Fibroblast of lung (primary cell): ENCODE data around the gene VASN. TPM values are rescaled to one million over a fixed set of nuclear protein-coding genes. Genes with fewer than 3 reads are reported as not detected.

Experiments
- DNase-seq, 2 donors: peaks; one replicate each; pipeline versions ENCODE4 v3.0.0 to v3.0.0-alpha.2; 2010; ENCODE audit warnings: low read depth in 2 of 2
- H2AFZ ChIP-seq: 2 replicates; pipeline ENCODE4 v1.5.1; 2012; ENCODE audit warnings: low read length, control low read depth, inconsistent platforms
- H3K27ac ChIP-seq: 2 replicates; pipeline ENCODE4 v1.5.1; 2011; ENCODE audit warnings: low read length, control low read depth; ENCODE audit not compliant: insufficient read depth
- H3K27me3 ChIP-seq: 2 replicates; pipeline ENCODE4 v1.5.1; 2011; ENCODE audit warnings: mild to moderate bottlenecking, low read length; ENCODE audit not compliant: control insufficient read depth, insufficient read depth
- H3K36me3 ChIP-seq: 2 replicates; pipeline ENCODE4 v1.5.1; 2011; ENCODE audit warnings: low read length; ENCODE audit not compliant: control insufficient read depth, insufficient read depth
- H3K4me1 ChIP-seq: 2 replicates; pipeline ENCODE4 v1.5.1; 2011; ENCODE audit warnings: low read length; ENCODE audit not compliant: control insufficient read depth, insufficient read depth; ENCODE audit errors: extremely low read depth
- H3K4me2 ChIP-seq: 2 replicates; pipeline ENCODE4 v1.5.1; 2011; ENCODE audit warnings: low read length, control low read depth; ENCODE audit not compliant: insufficient read depth; ENCODE audit errors: extremely low read depth
- H3K4me3 ChIP-seq, 4 experiments: fragments of 200-600 bp in 1 of 4; sonication (generic) in 1 of 4; replicated peaks in 1 of 4; 2 replicates each; pipeline ENCODE4 v1.5.1; 2011 to 2016; ENCODE audit warnings: low read length in 4 of 4, low read depth in 3 of 4, mild to moderate bottlenecking in 3 of 4, control low read depth in 2 of 4, inconsistent platforms in 1 of 4, mixed read lengths in 1 of 4; ENCODE audit not compliant: insufficient read depth in 1 of 4; ENCODE audit errors: control extremely low read depth in 1 of 4
- H3K79me2 ChIP-seq: 2 replicates; pipeline ENCODE4 v1.5.1; 2012; ENCODE audit warnings: mild to moderate bottlenecking, low read length, inconsistent platforms; ENCODE audit not compliant: control insufficient read depth, insufficient read depth
- H3K9ac ChIP-seq: 2 replicates; pipeline ENCODE4 v1.5.1; 2011; ENCODE audit warnings: mild to moderate bottlenecking, low read length, control low read depth; ENCODE audit not compliant: insufficient read depth
- H3K9me3 ChIP-seq: 2 replicates; pipeline ENCODE4 v1.5.1; 2012; ENCODE audit warnings: low read depth, low read length; ENCODE audit not compliant: control insufficient read depth, insufficient read depth
- H4K20me1 ChIP-seq: 2 replicates; pipeline ENCODE4 v1.5.1; 2011; ENCODE audit warnings: low read length; ENCODE audit not compliant: control insufficient read depth, insufficient read depth; ENCODE audit errors: extremely low read depth
- EZH2 ChIP-seq: IDR thresholded peaks from 2 replicates; pipeline ENCODE4 v1.5.1; 2012; ENCODE audit warnings: low read length, control low read depth, mild to moderate bottlenecking; ENCODE audit errors: missing control alignments
- polyA plus RNA-seq, 2 donors: library from polyadenylated mRNA; depleted of rRNA in 1 of 2; stranded (reverse) in 1 of 2; unstranded in 1 of 2; fragments of >200 nt; gene quantifications; 2 replicates each; pipeline ENCODE4 v1.2.1, GENCODE V29; 2011 to 2012; ENCODE audit warnings: missing spikeins in 1 of 2
- total RNA-seq: library from RNA; depleted of rRNA; stranded (reverse); fragments of >200 nt; gene quantifications from 2 replicates; pipeline ENCODE4 v1.2.1, GENCODE V29; 2014
- TF ChIP-seq, protein P1 (sequence below), 2 donors: IDR thresholded peaks in 1 of 2; conservative IDR thresholded peaks in 1 of 2; 1 replicate in 1 of 2; 2 replicates in 1 of 2; pipeline ENCODE4 v1.5.1; 2011 to 2012; ENCODE audit warnings: low read length in 2 of 2, control low read depth in 1 of 2, inconsistent platforms in 1 of 2, low read depth in 1 of 2, mild to moderate bottlenecking in 1 of 2

Gene VASN
- total and polyA plus RNA-seq, 2 donors (not counting 1 experiment from before 2014, with no cell fraction given) = 61.9 to 79.4 TPM

DNA sequence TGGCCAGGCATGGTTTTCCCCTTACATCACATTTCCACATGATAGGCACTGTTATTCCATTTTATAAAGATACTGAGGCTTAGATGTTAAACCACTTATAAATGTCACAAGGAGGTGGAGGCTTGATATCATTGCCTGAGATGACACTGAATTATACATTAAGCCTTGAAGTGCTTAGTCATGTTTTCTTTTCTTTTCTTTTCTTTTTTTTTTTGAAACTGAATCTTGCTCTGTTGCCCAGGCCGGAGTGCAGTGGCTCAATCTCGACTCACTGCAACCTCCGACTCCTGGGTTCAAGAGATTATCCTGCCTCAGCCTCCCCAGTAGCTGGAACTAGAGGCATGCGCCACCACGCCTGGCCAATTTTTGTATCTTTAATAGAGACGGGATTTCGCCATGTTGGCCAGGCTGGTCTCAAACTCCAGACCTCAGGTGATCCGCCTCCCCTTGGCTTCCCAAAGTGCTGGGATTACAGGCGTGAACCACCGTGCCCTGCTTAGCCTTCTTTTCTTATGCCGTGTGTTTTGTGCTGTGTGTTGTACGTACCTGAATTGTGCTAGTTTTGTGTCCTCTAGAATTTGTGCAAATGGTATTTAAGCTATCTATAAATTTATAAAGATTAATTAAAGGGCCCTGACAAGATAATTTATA is 55.2 kb downstream of the VASN start:
- H2AFZ ChIP-seq = no peak overlapping the region
- peak overlapping the region; percentile 92 for H3K27ac ChIP-seq
- H4K20me1 ChIP-seq = no peaks in the 10 kb centered on the region
- peak overlapping the region; percentile 75 to 94 (median 91) for H3K4me3 ChIP-seq
- H3K36me3 ChIP-seq = peaks cover 3% of the 10 kb centered on the region
- peaks cover 7% of the 10 kb centered on the region for H3K4me1 ChIP-seq
- H3K9ac ChIP-seq = no peak overlapping the region
- no peaks in the 10 kb centered on the region for H3K9me3 ChIP-seq
- TF ChIP-seq, protein P1, sequence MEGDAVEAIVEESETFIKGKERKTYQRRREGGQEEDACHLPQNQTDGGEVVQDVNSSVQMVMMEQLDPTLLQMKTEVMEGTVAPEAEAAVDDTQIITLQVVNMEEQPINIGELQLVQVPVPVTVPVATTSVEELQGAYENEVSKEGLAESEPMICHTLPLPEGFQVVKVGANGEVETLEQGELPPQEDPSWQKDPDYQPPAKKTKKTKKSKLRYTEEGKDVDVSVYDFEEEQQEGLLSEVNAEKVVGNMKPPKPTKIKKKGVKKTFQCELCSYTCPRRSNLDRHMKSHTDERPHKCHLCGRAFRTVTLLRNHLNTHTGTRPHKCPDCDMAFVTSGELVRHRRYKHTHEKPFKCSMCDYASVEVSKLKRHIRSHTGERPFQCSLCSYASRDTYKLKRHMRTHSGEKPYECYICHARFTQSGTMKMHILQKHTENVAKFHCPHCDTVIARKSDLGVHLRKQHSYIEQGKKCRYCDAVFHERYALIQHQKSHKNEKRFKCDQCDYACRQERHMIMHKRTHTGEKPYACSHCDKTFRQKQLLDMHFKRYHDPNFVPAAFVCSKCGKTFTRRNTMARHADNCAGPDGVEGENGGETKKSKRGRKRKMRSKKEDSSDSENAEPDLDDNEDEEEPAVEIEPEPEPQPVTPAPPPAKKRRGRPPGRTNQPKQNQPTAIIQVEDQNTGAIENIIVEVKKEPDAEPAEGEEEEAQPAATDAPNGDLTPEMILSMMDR (conservative IDR thresholded peaks at IDR 0.05 in 1 of 2, IDR thresholded peaks at IDR 0.05 in 1 of 2; ENCODE audit: low read depth in 1 of 2, low read length in 2 of 2) = no peak
- TF ChIP-seq EZH2 = no peak
- peaks cover 40% of the 10 kb centered on the region for H3K79me2 ChIP-seq
- H3K4me2 ChIP-seq = peak overlapping the region; percentile 54
- DNase-seq = no peak
- no peaks in the 10 kb centered on the region for H3K27me3 ChIP-seq

DNA sequence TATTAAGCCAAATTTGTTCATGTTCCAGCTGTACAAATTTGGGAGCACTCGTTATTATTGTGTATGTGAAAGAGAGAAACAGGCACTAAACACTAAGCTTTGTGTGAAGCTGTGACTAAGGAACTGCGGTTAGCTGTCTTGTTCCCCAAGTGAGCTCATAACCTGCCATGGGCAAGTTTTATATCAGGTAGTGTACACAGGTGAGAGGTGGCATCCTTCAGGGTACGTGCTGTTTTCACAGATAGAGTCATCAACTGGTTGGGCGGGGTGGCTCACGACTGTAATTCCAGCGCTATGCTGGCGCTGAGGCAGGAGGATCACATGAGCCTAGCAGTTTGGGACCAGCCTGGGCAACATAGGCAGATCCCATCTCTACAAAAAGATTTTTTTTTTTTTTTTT is 56.9 kb downstream of the VASN start:
- H3K9me3 ChIP-seq = no peaks in the 10 kb centered on the region
- TF ChIP-seq, protein P1 (conservative IDR thresholded peaks at IDR 0.05 in 1 of 2, IDR thresholded peaks at IDR 0.05 in 1 of 2; ENCODE audit: low read depth in 1 of 2, low read length in 2 of 2) = no peak
- no peak for TF ChIP-seq EZH2
- H2AFZ ChIP-seq = no peak overlapping the region
- H3K79me2 ChIP-seq = peaks cover 40% of the 10 kb centered on the region
- no peak overlapping the region for H3K27ac ChIP-seq
- H3K27me3 ChIP-seq = no peaks in the 10 kb centered on the region
- H3K4me3 ChIP-seq = no peak overlapping the region
- peaks cover 3% of the 10 kb centered on the region for H3K36me3 ChIP-seq
- H3K4me2 ChIP-seq = no peak overlapping the region
- DNase-seq = no peak
- H3K4me1 ChIP-seq = peaks cover 7% of the 10 kb centered on the region
- no peak overlapping the region for H3K9ac ChIP-seq
- no peaks in the 10 kb centered on the region for H4K20me1 ChIP-seq

DNA sequence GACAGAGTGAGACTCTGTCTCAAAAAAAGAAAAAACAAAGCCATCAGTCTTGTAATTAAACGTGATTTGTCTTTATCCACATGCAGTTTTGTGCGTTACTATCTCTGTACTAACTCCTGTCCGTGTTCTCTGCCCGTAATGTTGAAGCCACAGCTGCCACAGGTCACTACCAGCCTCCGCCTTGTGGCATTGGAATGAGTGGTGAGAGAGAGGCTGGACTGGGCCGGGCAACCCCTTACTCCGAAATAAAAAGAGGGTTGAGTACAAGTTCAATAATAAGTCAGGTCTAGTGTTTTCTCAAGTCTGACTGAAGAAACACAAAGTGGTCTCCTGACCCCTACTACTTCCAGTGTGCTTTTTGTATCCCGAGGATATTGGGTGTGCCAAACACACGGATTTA is 59.4 kb downstream of the VASN start:
- no peak overlapping the region for H3K4me2 ChIP-seq
- no peaks in the 10 kb centered on the region for H3K9me3 ChIP-seq
- H3K79me2 ChIP-seq = peaks cover 36% of the 10 kb centered on the region
- no peaks in the 10 kb centered on the region for H3K27me3 ChIP-seq
- H3K36me3 ChIP-seq = peaks cover 5% of the 10 kb centered on the region
- peaks cover 5% of the 10 kb centered on the region for H3K4me1 ChIP-seq
- DNase-seq = no peak
- H3K27ac ChIP-seq = no peak overlapping the region
- TF ChIP-seq, protein P1 (conservative IDR thresholded peaks at IDR 0.05 in 1 of 2, IDR thresholded peaks at IDR 0.05 in 1 of 2; ENCODE audit: low read depth in 1 of 2, low read length in 2 of 2) = no peak
- no peak for TF ChIP-seq EZH2
- no peak overlapping the region for H2AFZ ChIP-seq
- H3K4me3 ChIP-seq = no peak overlapping the region
- no peaks in the 10 kb centered on the region for H4K20me1 ChIP-seq
- no peak overlapping the region for H3K9ac ChIP-seq

Other genes starting within 250 kb of the VASN start
- gene SRL, start 129.8 kb upstream of the VASN start, total RNA-seq = under 0.01 and 0.17 TPM in 2 replicates
- 0.07 TPM in 2 replicates for gene SRL, start 129.8 kb upstream of the VASN start, polyA plus RNA-seq
- 8.2 and 8.9 TPM in 2 replicates for gene TFAP4, start 98.8 kb upstream of the VASN start, total RNA-seq
- 3.5 and 6.6 TPM in 2 replicates for gene TFAP4, start 98.8 kb upstream of the VASN start, polyA plus RNA-seq
- 2.6 and 4.0 TPM in 2 replicates for gene GLIS2, start 55.8 kb upstream of the VASN start, total RNA-seq
- 5.6 and 6.0 TPM in 2 replicates for gene GLIS2, start 55.8 kb upstream of the VASN start, polyA plus RNA-seq
- 24.4 and 34.3 TPM in 2 replicates for gene PAM16, start 20.5 kb upstream of the VASN start, total RNA-seq
- 14.8 and 19.9 TPM in 2 replicates for gene PAM16, start 20.5 kb upstream of the VASN start, polyA plus RNA-seq
- gene CORO7, start 44.7 kb downstream of the VASN start, total RNA-seq = 5.4 and 11.1 TPM in 2 replicates
- 5.6 and 6.1 TPM in 2 replicates for gene CORO7, start 44.7 kb downstream of the VASN start, polyA plus RNA-seq
- gene DNAJA3, start 54.0 kb downstream of the VASN start, total RNA-seq = 59.8 and 66.1 TPM in 2 replicates
- gene DNAJA3, start 54.0 kb downstream of the VASN start, polyA plus RNA-seq = 27.8 and 39.8 TPM in 2 replicates
- gene NMRAL1, start 102.8 kb downstream of the VASN start, total RNA-seq = 71.7 and 73.5 TPM in 2 replicates
- 33.6 and 42.0 TPM in 2 replicates for gene NMRAL1, start 102.8 kb downstream of the VASN start, polyA plus RNA-seq
- 40.0 and 40.6 TPM in 2 replicates for gene HMOX2, start 104.5 kb downstream of the VASN start, total RNA-seq
- gene HMOX2, start 104.5 kb downstream of the VASN start, polyA plus RNA-seq = 45.7 and 54.7 TPM in 2 replicates
- 4.9 and 12.2 TPM in 2 replicates for gene CDIP1, start 166.9 kb downstream of the VASN start, total RNA-seq
- gene CDIP1, start 166.9 kb downstream of the VASN start, polyA plus RNA-seq = 6.3 and 11.7 TPM in 2 replicates
- gene C16orf96, start 184.5 kb downstream of the VASN start, total RNA-seq = under 0.01 TPM in 2 replicates
- gene C16orf96, start 184.5 kb downstream of the VASN start, polyA plus RNA-seq = 0.01 TPM in 1 of 2 replicates, not detected in the other
- 3.6 and 4.4 TPM in 2 replicates for gene UBALD1, start 243.0 kb downstream of the VASN start, total RNA-seq
- 2.2 and 3.7 TPM in 2 replicates for gene UBALD1, start 243.0 kb downstream of the VASN start, polyA plus RNA-seq